ENCODE data around the gene KRT84.

KRT84 gene

GRCh38 chr12:52403561-52403960 lies 18.1 kb upstream of the KRT84 start:
- TF ChIP-seq CTCF (IDR thresholded peaks at IDR 0.05; ENCODE audit: low read depth, low read length) = no peak
- no peak overlapping the region for H3K4me3 ChIP-seq (replicated peaks in 1 of 2; ENCODE audit: low read depth in 2 of 2, low read length in 2 of 2)
- no peak for DNase-seq (ENCODE audit: low read depth in 2 of 2)

DNA sequence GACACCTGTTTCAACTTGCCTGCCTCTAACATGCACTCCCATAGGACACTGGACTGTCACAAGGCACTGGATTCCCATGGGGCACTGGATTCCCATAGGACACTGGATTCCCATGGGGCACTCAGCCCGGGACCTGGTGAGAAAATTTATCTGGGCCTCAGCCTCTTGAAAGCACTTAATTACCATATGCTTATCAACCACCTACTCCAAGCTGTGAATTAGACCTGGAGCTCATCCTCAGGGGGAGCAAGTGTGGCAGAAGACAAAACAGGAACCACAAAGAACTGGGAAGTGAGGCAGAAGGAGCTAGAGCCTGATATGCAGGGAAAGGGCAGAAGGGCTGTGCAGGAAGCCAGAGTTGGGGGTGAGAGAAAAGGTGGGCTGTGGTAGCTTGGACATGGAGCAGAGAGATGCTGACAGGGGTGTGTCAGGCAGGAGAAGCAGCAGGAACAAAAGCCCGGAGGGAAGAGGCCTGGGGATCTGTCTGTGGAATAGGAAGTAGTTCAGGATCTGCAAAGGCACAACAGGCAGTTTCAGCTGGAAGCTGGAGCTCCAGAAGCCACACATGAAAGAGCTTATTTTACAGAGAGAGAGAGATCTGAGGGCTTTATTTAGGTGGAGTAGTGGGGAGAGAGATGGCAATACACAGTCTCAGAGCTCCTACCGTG lies 17.6 kb upstream of the KRT84 start:
- no peak for TF ChIP-seq CTCF (IDR thresholded peaks at IDR 0.05; ENCODE audit: low read depth, low read length)
- DNase-seq (ENCODE audit: low read depth in 2 of 2) = no peak
- H3K4me3 ChIP-seq (replicated peaks in 1 of 2; ENCODE audit: low read depth in 2 of 2, low read length in 2 of 2) = no peak overlapping the region

DNA sequence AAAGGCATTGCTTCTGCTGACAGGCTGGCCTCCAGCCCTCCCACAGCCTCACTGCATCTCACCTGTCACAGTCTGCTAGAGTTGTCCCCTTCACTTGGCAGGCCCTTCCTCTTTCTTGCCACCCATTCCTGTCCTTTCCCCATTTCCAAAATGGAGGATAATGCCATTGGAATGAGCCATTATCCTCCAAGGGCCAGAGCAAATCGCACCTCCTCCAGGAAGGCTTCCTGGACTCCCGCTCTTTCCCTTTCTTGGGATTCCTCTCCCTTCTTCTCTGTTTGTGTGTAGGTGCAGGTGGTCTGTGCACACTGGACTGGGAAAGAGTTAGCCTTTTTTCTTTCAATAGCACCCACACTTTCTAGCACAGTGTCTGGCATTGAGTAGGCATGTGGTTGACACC lies 16.9 kb upstream of the KRT84 start:
- no peak for DNase-seq (ENCODE audit: low read depth in 2 of 2)

GRCh38 chr12:52401926-52402325 lies 16.5 kb upstream of the KRT84 start:
- H3K4me3 ChIP-seq (replicated peaks in 1 of 2; ENCODE audit: low read depth in 2 of 2, low read length in 2 of 2) = no peak overlapping the region
- peak in 1 of 2 donors; percentile 28 for DNase-seq (ENCODE audit: low read depth in 2 of 2)
- TF ChIP-seq CTCF (IDR thresholded peaks at IDR 0.05; ENCODE audit: low read depth, low read length) = no peak

More for the DNA sequence above, 16.9 kb upstream of the KRT84 start:
- TF ChIP-seq CTCF (IDR thresholded peaks at IDR 0.05; ENCODE audit: low read depth, low read length) = no peak
- no peak overlapping the region for H3K4me3 ChIP-seq (replicated peaks in 1 of 2; ENCODE audit: low read depth in 2 of 2, low read length in 2 of 2)

DNA sequence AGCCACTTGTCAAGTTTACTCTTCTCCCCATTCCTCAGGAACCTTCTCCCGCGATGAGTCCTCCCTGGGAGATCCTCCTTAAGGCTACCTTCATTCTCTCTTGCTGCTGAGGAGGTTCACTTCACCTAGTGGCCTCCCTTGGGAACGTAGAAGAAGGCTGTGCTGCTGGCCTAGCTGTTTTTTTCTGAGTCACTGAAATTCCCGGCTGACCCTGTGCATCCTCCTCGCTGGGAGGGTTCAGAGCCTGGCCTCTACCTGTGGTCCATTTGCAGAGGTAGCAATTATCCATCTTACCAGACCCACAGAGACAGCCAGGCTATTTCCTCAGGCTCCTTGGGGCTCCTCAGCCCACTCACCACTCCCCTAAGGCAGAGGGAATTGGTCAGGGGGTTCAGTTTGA lies 16.1 kb upstream of the KRT84 start:
- H3K4me3 ChIP-seq (replicated peaks in 1 of 2; ENCODE audit: low read depth in 2 of 2, low read length in 2 of 2) = no peak overlapping the region
- no peak for TF ChIP-seq CTCF (IDR thresholded peaks at IDR 0.05; ENCODE audit: low read depth, low read length)
- peak in 1 of 2 donors; percentile 28 for DNase-seq (ENCODE audit: low read depth in 2 of 2)

DNA sequence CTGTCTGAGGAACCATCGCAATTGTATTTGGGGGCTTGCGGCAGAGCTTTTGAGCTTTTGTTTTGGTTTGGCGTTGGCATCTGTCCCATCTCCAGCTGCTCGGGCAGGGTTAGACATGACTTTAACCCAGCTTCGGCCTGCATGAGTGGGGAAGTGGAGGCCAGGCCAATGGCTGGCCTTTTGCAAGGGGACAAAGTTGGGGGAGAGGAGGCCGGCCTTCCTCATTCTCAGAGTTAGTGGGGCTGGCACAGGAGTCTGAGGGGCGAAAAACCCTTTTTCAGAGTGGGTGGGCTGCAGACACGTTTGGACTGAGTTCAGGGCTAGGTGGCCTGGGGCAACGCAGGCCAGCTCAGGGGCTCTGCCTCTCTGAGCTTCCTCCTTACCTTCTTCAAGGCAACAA lies 15.5 kb upstream of the KRT84 start:
- TF ChIP-seq CTCF (IDR thresholded peaks at IDR 0.05; ENCODE audit: low read depth, low read length) = no peak
- H3K4me3 ChIP-seq (replicated peaks in 1 of 2; ENCODE audit: low read depth in 2 of 2, low read length in 2 of 2) = no peak overlapping the region
- no peak for DNase-seq (ENCODE audit: low read depth in 2 of 2)

DNA sequence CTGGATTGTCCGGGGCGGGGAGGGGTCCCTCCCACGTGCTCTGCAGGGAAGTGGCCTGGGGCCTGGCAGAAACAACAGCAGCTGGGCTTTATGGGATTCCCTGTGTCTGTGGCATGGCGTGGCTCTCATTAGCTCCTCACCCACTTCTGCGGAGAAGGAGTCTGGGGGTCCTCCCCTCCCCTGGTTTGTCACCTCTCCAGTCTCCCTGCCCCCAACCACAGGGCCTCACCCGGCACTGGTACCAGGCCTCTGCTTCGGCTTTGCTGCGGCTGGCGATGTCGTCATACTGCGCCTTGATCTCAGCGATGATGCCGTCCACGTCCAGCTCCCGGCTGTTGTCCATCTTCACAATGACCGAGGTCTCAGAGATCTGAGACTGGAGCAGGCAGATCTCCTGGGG lies 14.3 kb upstream of the KRT84 start:
- no peak overlapping the region for H3K4me3 ChIP-seq (replicated peaks in 1 of 2; ENCODE audit: low read depth in 2 of 2, low read length in 2 of 2)
- DNase-seq (ENCODE audit: low read depth in 2 of 2) = no peak
- no peak for TF ChIP-seq CTCF (IDR thresholded peaks at IDR 0.05; ENCODE audit: low read depth, low read length)
